ENCODE measurements around the gene PAEP. TPM values are rescaled to one million over a fixed set of nuclear protein-coding genes. Genes with fewer than 3 reads are reported as not detected.
"Not testable (repeated sequence)": the region's sequence is repeated elsewhere in the genome, so short reads cannot be mapped to it uniquely, and the experiment has no call there.

Gene PAEP
- polyA plus RNA-seq (ENCODE audit: insufficient read length in 4 of 4), result 1 to 10 TPM in 1 of 4 donors, not detected in 3; 2.6 TPM

DNA sequence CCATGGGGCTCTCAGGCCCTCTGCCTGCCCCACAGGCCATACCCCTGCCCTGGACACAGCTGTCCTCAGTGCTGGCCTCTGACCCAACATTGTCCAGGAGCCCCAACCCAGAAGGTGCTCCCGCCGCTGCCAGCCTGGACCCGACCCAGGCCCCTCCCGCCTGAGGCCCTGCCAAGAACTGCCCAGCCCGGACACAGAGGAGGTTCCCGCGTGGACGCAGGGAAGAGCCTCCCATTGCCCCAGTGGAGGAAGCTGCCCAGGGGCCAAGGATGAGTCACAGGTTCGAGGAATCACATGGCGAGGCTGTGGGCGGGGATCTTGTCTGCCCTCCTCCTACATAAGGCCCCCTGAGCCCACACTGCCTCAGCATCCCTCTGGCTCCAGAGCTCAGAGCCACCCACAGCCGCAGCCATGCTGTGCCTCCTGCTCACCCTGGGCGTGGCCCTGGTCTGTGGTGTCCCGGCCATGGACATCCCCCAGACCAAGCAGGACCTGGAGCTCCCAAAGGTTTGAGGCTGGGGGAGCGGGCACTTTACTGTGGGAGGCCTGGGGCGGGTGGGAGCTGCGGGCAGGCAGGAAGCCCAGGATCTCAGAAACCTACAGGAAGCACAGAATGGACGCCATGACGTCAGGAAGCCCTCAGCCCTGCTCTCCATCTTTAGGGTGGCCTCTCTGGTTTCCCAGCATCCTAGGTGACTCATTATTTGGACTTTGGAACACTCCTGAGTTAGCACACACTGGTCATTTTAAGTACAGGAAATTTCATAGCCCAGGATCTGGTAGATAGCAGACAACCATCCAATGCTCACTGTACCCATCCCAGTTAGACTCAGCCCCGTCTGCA is at the start of gene PAEP:
Gene PAEP (plus strand): TSS at position 366 of the 844 bp plus-strand sequence.
- no peak for DNase-seq (ENCODE audit: low read depth in 4 of 4, low spot score in 3 of 4)

DNA sequence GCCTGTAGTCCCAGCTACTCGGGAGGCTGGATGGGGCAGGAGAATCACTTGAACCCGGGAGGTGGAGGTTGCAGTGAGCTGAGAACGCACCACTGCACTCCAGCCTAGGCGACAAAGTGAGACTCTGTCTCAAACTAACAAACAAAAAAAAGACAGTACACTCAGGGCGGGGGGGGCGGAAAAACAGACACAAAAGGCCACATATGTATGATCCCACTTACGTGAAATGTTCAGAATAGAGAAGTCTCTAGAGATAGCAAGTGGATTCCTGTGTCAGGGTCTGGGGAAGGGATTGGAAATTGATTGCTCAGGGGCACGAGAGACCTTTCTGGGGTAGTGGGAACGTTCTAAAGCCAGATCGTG is 49.3 kb upstream of the PAEP start:
- no peak for DNase-seq (ENCODE audit: low read depth in 4 of 4, low spot score in 3 of 4)

DNA sequence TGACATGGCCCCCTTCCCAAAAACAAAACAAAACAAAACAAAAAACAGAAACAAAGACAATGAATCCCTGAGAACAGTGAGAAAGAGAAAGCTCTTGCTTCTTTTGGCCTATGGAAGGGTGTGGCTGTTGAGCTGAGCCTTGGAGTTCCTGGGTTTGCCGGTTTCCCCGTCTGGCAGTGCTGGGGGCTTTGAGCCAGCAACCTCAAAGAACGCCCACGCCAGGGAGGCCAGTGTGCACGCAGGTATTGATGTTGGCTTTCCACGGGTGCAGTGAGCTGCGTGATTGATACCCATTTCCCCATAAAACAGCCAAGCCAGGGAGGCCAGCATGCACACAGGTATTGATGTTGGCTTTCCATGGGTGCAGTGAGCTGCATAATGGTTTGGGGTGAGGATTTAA is 48.7 kb upstream of the PAEP start:
- DNase-seq (ENCODE audit: low read depth in 4 of 4, low spot score in 3 of 4), result no peak

DNA sequence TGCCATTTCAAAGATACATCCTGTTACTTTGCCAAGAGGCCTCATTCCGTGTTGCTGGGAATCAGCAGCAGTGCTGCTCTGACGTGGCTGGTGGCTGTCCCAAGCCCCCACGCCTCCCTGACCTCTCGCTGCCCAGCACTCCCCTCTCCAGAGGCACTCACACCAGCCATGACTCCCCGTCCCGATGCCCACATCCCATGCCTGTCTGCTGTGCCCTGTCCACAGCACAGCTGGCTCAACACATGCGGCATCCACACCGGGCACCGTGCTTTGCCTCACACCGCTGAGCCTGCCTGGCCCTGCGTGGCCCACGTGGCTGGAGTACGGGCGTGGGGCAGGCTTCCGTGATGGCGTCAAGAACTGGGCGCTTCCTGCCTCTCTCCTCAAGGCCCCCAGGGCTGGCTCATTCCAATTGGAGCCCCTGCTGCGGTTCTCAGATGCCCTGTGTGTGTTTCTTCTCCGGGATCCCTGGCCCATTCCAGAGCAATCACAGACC is 48.2 kb upstream of the PAEP start:
- DNase-seq (ENCODE audit: low read depth in 4 of 4, low spot score in 3 of 4), result no peak

DNA sequence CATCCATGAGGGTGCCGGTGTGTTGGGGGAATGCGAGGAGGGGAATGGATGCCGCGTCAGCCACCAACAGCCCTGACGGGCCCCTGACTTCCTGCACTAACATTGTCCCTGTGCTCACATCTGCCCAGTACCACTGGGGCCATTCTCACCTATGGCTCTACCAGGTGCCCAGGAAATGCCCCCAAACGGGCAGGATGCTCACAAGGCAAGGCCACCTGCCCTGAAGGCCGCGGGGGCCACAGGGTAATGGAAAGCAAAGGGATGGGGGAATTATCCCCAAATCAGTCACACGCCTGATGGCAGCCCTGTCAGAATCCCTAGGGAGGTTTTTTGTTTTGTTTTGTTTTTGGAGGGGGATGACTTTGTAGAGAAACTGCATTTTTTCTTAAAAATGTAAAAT is 47.6 kb upstream of the PAEP start:
- not testable (repeated sequence) for DNase-seq (ENCODE audit: low read depth in 4 of 4, low spot score in 3 of 4)

DNA sequence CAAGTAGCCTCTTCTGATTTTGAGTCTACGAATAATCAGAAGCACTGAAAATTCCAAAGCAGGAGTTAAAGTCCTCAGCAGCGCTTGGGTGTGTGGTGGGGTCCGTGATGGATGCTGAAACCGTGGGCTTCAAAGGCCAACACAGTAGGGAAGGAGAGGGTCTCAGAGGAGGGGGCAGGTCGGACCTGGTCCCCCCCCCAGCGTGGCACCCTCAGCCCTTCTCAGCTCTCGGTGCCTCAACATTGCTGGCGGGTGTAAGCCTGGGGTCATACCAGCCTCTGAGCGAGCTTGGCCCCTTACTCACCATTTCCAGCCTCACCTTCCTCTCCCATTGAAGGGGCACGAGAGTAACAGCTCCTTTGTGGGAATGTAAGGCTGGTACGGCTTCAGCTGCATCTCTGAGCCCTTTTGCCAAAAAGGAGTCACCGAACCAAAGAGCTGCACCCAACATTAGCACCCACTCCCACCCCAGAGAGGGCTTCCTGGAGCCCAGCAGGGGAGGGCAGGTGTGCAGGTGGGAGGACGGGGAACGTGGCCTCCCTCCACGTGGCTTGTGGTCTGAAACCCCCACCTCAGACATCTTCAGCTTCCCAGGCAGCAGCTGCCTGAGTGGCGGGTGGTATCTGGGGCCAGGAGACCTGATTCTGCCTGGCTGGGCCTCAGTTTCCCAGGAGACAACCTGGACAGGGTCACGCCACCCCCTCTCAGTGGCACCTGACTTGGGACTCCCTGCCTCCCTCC is 47.0 kb upstream of the PAEP start:
- no peak for DNase-seq (ENCODE audit: low read depth in 4 of 4, low spot score in 3 of 4)

DNA sequence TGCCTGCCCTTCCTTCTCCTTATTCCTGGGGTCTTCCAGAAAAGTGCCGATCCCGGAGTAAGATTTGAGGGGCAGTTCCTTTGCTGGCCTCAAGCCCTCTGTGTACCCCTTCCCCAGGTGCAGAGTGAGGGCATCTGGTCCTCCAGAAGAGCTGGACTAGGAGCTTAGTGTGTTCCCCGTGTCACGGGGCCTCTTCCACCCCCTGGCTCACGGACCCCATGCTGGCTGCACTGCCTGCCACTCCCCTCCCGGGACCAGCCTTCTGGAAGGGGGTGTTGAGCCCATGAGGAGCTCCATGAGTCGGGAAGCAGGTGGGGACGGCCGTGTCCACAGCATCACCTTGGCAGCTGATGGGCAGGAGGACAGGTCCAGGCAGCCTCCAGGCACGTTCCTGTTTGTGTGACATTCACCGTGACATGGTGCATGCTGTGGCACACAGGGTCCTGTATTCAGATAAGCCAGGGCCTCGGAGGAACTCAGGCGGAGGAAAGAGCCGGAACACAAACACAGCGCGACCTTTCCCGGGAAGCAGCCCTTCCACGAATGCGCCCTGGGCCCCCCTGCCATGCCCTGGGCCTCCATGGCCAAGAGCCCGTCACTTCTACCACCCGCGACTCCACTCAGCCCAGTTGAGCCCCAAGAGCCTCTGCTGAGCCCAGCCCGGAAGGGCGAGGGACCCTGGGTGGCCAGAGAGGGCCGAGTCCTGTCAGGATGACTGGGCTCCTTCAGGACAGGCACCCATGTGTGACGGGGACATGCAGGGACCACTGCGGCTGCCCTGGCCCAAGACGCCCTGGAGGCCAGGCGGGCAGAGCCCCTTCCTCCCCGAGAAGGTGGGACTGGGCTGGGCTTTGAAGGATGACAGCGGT is 46.2 kb upstream of the PAEP start:
- DNase-seq (ENCODE audit: low read depth in 4 of 4, low spot score in 3 of 4), result no peak

DNA sequence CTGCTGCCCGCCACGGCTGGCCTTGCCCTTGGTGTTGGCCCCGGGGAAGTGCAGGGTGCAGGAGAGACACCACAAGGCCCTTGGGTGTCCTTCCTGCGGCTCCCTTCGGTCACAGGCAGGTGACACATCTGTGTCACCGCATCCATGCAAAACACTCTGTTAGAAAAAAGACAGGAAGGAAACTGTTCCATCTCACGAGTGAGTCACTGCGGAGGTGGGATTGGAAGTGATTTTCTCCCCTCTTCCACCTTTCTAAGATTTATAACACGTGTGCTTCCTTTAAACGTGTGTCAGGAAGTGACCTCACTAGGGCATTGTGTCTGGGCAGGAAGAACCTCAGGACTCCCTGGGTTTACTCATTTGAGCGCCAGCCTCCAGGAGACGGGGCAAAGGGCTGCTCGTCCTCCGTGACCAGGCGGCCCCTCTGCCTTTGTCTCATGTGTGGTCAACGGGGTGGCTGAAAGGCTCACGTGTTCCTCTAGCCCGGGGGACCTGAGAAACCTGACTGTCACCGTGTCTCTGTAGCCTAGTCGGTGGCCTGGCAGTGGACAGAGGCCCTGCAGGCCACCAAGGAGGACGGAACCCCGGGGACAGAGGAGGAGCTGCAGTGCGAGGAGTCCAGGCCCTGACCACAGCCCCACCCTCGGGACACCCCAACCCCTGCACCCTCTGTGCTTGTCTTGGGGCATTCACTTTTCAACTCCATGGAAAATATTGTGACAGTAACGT is 45.3 kb upstream of the PAEP start:
- DNase-seq (ENCODE audit: low read depth in 4 of 4, low spot score in 3 of 4), result no peak

DNA sequence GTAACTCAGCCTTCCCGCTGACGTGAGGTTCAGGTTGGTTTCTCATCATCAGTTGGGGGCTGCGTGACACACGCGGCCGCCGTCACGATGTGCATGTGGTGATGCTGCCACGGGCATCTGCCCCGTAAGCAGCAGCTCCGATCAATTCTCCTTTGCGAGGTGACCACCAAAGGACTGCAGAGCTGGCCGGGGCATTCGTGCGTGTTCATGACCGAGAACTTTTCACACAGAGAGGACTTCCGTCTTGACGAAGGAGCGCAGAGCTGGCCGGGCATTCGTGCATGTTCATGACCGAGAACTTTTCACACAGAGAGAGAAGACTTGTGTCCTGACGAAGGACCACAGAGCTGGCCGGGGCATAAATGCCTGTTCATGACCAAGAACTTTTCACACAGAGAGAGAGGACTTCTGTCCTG is 44.1 kb upstream of the PAEP start:
- DNase-seq (ENCODE audit: low read depth in 4 of 4, low spot score in 3 of 4), result no peak

DNA sequence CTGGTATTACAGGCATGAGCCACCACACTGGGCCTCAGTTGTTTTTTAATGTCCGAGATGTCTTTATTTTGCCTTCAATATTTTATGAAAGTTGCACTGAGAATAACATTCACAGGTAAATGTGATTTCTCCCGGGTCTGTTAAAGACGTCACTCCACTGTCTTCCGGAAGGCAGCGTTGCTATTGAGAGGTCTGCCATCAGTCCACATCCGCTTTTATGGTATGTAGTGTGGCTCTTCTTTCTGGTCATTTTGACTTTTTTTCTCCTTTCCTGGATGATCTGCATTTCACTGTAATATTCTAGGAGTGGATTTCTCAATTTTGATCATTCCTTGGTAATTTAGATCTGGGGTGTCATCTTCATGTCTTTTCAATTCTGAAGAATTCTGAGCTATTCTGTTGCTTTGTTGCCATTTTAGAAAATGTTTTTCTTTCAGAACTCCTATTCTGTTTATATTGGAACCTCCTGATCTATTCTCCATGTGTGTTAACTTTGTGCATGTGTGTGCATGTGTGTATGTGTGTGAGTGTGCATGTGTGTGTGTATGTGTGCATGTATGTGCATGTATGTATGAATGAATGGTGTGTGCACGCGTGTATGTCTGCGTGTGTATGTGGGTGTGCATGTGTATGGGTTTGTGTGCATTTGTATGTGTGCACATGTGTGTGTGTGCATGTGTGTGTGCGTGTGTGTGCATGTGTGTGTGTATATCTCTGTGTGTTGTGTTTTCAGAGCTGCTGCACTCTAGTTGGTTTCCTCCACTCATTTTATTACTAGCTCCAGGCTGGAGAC is 42.2 kb upstream of the PAEP start:
- DNase-seq (ENCODE audit: low read depth in 4 of 4, low spot score in 3 of 4), result no peak

DNA sequence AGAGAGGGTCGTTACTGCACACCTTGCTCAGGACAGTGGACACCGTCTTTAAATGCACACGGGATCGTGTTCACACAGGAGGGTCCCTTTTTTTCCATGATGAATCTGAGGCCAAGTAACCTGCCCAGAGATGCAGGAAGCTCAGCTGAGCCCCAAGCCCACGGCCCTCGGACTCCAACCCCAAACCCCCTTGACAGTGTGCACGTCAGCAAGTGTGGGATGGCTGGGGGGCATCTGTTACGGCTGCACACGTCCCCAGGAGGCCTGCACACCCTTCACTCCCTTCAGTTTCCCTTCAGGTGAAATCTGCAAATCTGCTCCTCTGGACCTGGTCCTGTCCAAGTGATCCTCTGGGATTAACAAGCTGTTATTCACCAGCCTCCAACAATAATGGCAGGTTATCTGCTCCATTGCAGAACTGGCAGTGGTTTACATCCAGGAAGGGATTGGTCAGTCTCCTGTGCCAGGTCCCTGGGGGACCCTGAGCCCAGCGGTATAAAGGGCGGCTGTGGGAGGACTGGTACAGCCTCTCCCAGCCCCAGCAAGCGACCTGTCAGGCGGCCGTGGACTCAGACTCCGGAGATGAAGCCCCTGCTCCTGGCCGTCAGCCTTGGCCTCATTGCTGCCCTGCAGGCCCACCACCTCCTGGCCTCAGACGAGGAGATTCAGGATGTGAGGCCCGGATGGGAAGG is 40.5 kb upstream of the PAEP start, which contains the start of gene LCN1:
Gene LCN1 (plus strand): TSS at position 525 of the 692 bp plus-strand sequence. CDS start 58 bp downstream, at position 583.
- DNase-seq (ENCODE audit: low read depth in 4 of 4, low spot score in 3 of 4), result no peak

DNA sequence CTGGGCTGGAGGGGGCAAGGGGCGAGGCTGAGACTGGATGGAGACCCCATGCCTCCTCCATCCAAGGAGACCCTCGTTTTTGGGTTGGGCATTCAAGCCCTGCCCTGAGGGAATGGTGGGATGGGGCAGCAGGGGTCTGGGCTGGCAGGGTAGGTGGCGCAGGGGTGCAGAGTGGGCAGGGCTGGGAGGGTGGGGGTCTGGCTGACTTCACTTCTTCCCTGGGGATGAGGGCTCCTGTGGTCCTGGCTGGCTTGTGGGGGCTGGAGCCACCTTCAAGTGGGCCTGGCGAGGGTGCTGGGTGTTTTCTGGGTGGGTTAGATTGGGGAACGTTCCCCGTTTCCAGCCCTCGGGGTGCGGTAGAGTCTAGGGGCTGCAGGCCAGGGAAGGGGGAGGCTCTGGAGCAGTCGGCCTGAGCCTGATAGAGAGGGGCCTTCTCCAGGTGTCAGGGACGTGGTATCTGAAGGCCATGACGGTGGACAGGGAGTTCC is 39.9 kb upstream of the PAEP start:
- no peak for DNase-seq (ENCODE audit: low read depth in 4 of 4, low spot score in 3 of 4)

DNA sequence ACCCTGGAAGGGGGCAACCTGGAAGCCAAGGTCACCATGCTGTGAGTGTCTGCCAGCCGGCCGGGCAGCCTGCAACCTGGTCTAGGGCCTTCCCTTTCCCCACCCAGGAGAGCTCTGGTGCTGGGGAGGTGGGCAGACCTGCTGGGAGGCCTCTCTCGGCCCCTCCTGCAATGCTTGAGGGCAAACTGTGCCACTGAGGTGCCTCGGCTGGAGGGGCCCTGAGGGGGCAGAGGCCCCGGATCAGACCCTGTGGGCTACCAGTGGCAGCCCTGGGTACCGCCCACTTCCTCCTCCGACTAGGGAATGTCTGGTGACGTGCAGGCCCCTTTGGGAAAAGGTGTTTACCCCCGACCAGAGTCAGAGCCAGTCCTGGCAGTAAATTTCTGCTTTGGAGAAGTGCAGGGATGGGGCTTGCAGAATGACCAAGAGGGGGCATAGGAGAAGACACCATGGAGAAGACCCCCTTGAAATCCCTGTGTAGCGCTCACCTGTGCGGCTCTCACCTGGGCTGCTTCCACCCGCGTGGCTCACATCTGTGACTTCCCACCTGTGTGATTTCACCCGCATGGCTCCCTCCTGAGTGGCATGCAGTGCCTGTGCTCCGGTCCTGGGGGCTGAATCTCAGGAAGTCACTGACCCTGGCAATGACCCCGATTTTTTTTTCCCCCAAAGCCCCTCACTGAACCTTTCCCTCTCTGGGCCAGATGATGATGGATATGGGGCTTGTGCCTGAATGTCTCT is 39.2 kb upstream of the PAEP start:
- DNase-seq (ENCODE audit: low read depth in 4 of 4, low spot score in 3 of 4), result no peak

DNA sequence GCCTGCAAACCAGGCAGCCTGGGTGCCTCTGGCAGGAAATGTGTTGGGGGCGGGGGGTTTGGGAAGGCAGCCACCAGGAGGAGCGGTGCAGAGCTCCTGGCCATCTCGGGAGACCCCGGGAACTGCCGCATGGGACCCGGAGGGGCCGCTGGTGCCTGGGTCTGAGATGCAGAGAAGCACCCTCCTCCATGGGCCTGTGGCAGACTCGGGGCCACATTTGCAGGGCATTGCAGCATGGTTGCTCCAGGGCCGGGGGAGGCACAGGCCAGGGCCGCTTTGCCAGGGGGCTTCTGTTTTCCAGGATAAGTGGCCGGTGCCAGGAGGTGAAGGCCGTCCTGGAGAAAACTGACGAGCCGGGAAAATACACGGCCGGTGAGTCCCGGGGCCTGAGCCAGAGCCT is 38.6 kb upstream of the PAEP start:
- DNase-seq (ENCODE audit: low read depth in 4 of 4, low spot score in 3 of 4), result no peak

DNA sequence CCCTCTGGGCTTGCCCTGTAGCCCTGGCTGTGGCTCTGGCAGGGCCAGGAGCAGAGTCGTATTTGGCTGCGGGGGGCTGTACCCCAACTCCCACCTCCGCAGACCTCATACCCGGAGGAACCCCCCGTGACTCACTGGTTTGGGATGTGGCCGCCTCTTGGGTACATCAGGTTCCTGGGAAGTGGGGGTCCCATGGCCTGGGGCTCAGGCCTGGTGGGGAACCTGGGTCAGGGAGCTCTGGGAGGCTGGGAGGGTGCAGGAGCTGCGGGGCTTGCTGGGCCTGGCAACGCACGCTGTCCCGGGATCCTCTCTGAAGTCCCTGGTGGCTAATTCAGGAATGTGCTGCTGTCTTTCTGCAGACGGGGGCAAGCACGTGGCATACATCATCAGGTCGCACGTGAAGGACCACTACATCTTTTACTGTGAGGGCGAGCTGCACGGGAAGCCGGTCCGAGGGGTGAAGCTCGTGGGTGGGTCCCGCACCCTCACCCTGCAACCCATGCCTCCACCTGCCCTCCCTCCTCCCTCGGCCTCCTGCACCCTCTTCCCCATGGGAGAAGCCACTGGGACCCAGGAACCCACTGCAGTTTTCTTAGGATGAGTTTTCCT is 37.9 kb upstream of the PAEP start:
- DNase-seq (ENCODE audit: low read depth in 4 of 4, low spot score in 3 of 4), result no peak

DNA sequence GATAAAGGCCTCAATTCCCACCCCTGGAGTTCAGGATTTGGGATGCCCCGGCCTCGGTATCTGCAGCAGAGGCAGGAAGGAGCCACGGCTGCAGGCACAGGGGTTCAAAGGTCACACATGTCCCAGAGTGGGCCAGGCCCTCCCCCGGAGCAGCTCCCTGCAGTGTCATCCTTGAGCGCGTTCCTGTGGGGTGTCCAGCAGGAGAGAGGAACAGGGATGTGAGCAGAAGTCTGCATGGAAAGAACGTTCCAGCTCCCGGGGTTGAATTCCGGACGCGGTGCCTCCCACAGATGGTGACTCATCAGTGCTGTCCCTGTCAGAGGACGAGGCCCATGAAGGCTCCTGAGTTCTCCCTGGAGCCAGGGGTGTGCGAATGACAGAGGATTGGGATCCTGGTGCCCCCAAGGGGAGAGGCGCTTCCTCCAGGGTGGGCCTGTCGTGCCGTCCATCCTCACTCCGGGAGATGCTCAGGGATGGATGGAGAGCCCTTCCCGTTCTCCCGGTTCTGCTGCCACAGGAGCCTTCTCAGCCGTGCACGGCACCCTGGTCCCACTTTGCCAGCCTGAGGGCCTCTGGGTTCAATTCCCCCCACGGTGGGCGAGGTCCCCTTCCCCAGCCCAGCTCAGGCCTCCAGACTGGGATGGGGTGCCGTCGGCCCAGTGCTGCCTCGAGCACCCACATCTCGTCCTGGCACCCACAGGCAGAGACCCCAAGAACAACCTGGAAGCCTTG is 37.3 kb upstream of the PAEP start:
- DNase-seq (ENCODE audit: low read depth in 4 of 4, low spot score in 3 of 4), result no peak

Data from left renal pelvis (tissue), 4 donors.